Esophagus squamous epithelium (tissue), 5 donors: Measurements from ENCODE around the gene SNAI1. TPM values are rescaled to one million over a fixed set of nuclear protein-coding genes. Genes with fewer than 3 reads are reported as not detected.

ENCODE experiments used
- DNase-seq: peaks from one replicate; lab custom pipeline; 2025; lab: John Stamatoyannopoulos, UW
- H3K27ac ChIP-seq, 4 donors: fragments of 200-600 bp; sonication (generic); one replicate each; pipeline ENCODE4 v1.5.1; 2016 to 2019; ENCODE audit warnings: mild to moderate bottlenecking in 1 of 4
- H3K27me3 ChIP-seq, 4 donors: fragments of 200-600 bp; sonication (generic); 1 replicate in 3 of 4; 2 replicates in 1 of 4; pipeline versions ENCODE4 v1.5.1 to v1.6.0; 2017 to 2021; ENCODE audit warnings: antibody characterized with exemption in 1 of 4
- H3K36me3 ChIP-seq, 3 donors: fragments of 200-600 bp; sonication (generic); one replicate each; pipeline ENCODE4 v1.5.1; 2016 to 2019
- H3K4me1 ChIP-seq, 3 donors: fragments of 200-600 bp; sonication (generic); one replicate each; pipeline ENCODE4 v1.5.1; 2017 to 2019
- H3K4me3 ChIP-seq, 4 donors: fragments of 200-600 bp; sonication (generic); 1 replicate in 3 of 4; 2 replicates in 1 of 4; pipeline ENCODE4 v1.5.1; 2016 to 2019; ENCODE audit warnings: mild to moderate bottlenecking in 2 of 4, moderate library complexity in 1 of 4
- H3K9me3 ChIP-seq, 3 donors: fragments of 200-600 bp; sonication (generic); one replicate each; pipeline ENCODE4 v1.5.1; 2016 to 2019
- POLR2A ChIP-seq, 4 donors: fragments of 450-650 bp; IDR thresholded peaks; one replicate each; pipeline ENCODE4 v1.6.1; 2017; ENCODE audit warnings: antibody characterized with exemption in 4 of 4, mild to moderate bottlenecking in 4 of 4, moderate library complexity in 3 of 4
- WGBS, 2 donors: methylation state at CpG; one replicate each; pipeline ENCODE4 v1.1.5; 2018; 5-methylcytosine and 5-hydroxymethylcytosine counted together
- intact Hi-C: fragments of 100-400 bp; cut with DNase I; formaldehyde crosslinking; loops from one replicate; pipeline ENCODE4 v1.15.0; 2022
- total RNA-seq, 4 donors: library from RNA; depleted of rRNA; stranded (reverse); fragments of >200 nt; gene quantifications; one replicate each; pipeline ENCODE4 v1.1.0, GENCODE V29; 2016
- TF ChIP-seq, protein P1 (sequence below), 6 experiments: fragments of 450-650 bp in 4 of 6; fragments of 200-600 bp in 2 of 6; sonication (generic) in 2 of 6; IDR thresholded peaks; one replicate each; pipeline ENCODE4 v1.5.1; 2016 to 2019; ENCODE audit warnings: antibody characterized with exemption in 6 of 6, mild to moderate bottlenecking in 4 of 6, moderate library complexity in 4 of 6
- donor health status: DM: yes; HTN: yes; CAD: no.

Gene SNAI1
- total RNA-seq, 4 donors from 2014 or later: 0.44 to 1.3 (median 0.75) TPM; not detected in 1

DNA sequence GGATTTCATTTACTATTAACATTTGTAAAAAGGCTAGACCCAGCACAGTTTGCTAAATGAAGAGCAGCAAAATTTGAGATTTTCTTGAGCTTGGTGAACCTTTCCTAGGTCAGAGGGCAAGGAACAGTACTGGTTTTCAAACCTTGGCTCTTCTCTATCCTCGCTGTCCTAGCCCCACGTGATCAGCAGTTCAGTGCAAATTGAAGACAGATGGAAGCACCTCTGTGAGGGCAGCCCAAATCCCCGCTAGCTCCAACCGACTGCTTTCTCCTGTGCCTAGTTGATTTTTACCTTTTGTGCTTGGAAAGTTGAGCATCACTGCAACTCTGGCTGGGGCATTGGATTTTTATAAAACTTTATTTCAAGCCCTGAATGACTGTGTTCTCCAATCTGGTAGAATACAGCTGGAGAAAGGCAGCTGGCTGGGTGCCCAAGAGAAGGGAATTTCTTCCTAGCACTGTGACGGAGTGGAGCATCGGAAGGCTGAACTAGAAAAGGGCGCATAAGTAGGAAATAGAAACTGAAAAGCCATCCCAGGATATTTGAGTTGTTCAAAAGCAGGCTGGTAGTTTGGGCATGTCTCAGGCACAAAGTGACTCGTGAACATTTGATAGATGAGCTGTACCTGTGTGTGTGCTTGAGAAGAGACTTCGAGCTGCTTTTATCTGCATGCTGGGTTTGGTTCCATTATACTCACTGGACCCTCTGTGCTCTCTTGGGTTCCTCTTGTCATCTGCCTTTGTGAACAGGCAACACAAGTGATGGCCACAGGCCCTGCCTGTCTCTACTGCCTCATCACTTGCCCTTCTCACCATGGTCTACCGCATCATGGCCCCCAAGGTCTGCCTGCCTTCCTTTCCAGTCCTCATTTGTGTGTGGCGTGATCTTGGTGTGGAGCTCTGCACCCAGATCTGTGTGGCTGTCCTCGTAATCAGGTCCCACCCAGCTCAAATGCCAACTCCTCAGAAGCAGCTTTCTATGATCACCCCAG lies 44.3 kb upstream of the SNAI1 start:
- Histone ChIP-seq H3K9me3 (no peaks in the 10 kb centered on the region), H3K4me1 (peaks cover 19 to 66% (median 26%) of the 10 kb centered on the region in 3 donors), H3K27me3 (no peaks in the 10 kb centered on the region), H3K36me3 (peaks cover 0 to 35% (median 0%) of the 10 kb centered on the region in 3 donors), H3K4me3 (peak overlapping the region in 3 of 4 donors; percentile 10 to 97 (median 95)), H3K27ac (peak overlapping the region in 2 of 4 donors; percentile 96 to 97)
- intact Hi-C loops: no loop called here
- TF ChIP-seq, protein P1, sequence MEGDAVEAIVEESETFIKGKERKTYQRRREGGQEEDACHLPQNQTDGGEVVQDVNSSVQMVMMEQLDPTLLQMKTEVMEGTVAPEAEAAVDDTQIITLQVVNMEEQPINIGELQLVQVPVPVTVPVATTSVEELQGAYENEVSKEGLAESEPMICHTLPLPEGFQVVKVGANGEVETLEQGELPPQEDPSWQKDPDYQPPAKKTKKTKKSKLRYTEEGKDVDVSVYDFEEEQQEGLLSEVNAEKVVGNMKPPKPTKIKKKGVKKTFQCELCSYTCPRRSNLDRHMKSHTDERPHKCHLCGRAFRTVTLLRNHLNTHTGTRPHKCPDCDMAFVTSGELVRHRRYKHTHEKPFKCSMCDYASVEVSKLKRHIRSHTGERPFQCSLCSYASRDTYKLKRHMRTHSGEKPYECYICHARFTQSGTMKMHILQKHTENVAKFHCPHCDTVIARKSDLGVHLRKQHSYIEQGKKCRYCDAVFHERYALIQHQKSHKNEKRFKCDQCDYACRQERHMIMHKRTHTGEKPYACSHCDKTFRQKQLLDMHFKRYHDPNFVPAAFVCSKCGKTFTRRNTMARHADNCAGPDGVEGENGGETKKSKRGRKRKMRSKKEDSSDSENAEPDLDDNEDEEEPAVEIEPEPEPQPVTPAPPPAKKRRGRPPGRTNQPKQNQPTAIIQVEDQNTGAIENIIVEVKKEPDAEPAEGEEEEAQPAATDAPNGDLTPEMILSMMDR (IDR thresholded peaks at IDR 0.05): no peak
- TF ChIP-seq POLR2A (IDR thresholded peaks at IDR 0.05): no peak
- no peak for DNase-seq
- 46 to 54% methylated on average over 11 to 12 of the region's 12 CpGs for WGBS, 2 donors

DNA sequence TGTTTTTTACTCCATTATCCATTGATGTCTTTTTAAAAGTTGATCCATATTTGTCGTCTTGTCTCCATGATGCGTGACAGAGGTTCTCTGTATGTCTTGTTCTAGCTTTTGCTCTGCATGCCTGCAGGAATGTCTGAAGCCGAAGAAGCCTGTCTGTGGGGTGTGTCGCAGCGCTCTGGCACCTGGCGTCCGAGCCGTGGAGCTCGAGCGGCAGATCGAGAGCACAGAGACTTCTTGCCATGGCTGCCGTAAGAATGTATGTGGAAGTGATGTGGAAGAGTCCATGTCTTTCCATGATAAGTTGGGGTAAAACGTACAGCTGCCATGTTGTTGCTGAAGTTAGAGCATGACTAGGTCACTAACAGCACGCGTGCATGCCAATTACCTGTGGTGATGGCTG lies 41.3 kb upstream of the SNAI1 start:
- intact Hi-C loops: no loop called here
- TF ChIP-seq POLR2A (IDR thresholded peaks at IDR 0.05): no peak
- TF ChIP-seq, protein P1 (IDR thresholded peaks at IDR 0.05): no peak
- H3K4me3 ChIP-seq: no peak overlapping the region
- no peak for DNase-seq
- H3K27me3 ChIP-seq: no peaks in the 10 kb centered on the region
- no peak overlapping the region for H3K27ac ChIP-seq
- H3K36me3 ChIP-seq: peaks cover 0 to 64% (median 17%) of the 10 kb centered on the region in 3 donors
- H3K9me3 ChIP-seq: no peaks in the 10 kb centered on the region
- WGBS, 2 donors: 92 to 94% methylated on average over 8 to 10 of the region's 15 CpGs
- H3K4me1 ChIP-seq: peaks cover 19 to 63% (median 23%) of the 10 kb centered on the region in 3 donors

DNA sequence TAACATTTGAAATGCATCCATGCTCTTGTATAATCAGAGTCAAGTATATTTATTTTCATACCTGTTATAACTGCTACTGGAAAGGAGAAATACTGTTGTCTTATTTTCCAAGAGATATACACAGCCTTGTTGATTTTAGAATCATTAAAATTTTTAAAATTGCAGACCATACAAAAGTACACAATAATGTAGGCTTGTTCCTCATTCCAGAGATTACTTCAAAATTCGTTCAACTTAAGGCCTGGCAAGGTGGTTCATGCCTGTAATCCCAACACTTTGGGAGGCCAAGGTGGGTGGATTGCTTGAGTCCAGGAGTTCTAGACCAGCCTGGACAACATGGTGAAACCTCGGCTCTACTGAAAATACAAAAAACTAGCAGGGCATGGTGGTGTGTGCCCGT lies 40.5 kb upstream of the SNAI1 start:
- DNase-seq: no peak
- Histone ChIP-seq H3K27ac (no peak overlapping the region), H3K4me1 (peaks cover 17 to 58% (median 22%) of the 10 kb centered on the region in 3 donors), H3K36me3 (peaks cover 7 to 72% (median 26%) of the 10 kb centered on the region in 3 donors), H3K4me3 (no peak overlapping the region), H3K27me3 (no peaks in the 10 kb centered on the region), H3K9me3 (no peaks in the 10 kb centered on the region)
- WGBS, 2 donors: 60 to 78% methylated on average over 3 of the region's 3 CpGs
- no peak for TF ChIP-seq POLR2A (IDR thresholded peaks at IDR 0.05)
- TF ChIP-seq, protein P1 (IDR thresholded peaks at IDR 0.05): no peak
- intact Hi-C loops: no loop called here

DNA sequence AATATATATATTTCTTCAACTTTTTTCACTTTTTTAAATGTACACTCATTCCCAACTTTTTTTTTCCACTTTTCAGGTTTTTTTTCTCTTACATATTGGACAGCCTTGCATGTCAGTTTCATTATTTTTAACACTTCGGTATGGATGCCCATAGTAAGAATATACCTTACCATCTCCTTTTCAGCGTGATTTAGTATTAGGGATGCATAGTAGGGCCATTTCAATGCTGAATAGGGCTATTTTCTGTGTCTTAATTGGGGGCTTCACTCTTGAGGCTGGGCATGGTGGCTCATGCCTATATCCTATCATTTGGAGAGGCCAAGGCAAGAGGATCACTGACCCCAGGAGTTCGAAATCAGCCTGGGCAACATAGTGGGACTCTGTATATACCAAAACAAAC lies 39.8 kb upstream of the SNAI1 start:
- Histone ChIP-seq H3K4me1 (peaks cover 12 to 51% (median 15%) of the 10 kb centered on the region in 3 donors), H3K4me3 (no peak overlapping the region), H3K27me3 (no peaks in the 10 kb centered on the region), H3K36me3 (peaks cover 7 to 77% (median 28%) of the 10 kb centered on the region in 3 donors), H3K9me3 (no peaks in the 10 kb centered on the region), H3K27ac (no peak overlapping the region)
- WGBS, 2 donors: 98 to 100% methylated on average over 3 of the region's 3 CpGs
- DNase-seq: no peak
- intact Hi-C loops: no loop called here
- no peak for TF ChIP-seq POLR2A (IDR thresholded peaks at IDR 0.05)
- TF ChIP-seq, protein P1 (IDR thresholded peaks at IDR 0.05): no peak

DNA sequence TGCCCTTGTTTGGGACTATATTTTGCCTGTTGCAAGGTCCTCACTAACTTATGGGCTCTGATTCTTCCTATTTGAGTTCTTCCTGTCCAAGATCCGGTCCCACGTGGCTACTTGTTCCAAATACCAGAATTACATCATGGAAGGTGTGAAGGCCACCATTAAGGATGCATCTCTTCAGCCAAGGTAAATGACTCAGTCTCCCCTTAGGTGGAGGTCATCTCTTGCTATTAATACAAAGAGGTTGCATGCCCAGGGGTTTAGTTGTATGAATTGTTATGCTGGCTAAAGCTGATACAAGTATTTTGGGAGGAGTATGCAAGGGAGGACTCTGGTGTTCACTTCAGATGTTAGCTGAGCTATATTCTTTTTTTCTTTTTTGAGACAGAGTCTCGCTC lies 37.5 kb upstream of the SNAI1 start:
- Histone ChIP-seq H3K4me3 (no peak overlapping the region), H3K4me1 (peaks cover 0 to 32% (median 4%) of the 10 kb centered on the region in 3 donors), H3K36me3 (peaks cover 16 to 97% (median 45%) of the 10 kb centered on the region in 3 donors), H3K9me3 (no peaks in the 10 kb centered on the region), H3K27me3 (no peaks in the 10 kb centered on the region), H3K27ac (no peak overlapping the region)
- 82 to 92% methylated on average over 3 of the region's 3 CpGs for WGBS, 2 donors
- intact Hi-C loops: no loop called here
- no peak for DNase-seq
- TF ChIP-seq, protein P1 (IDR thresholded peaks at IDR 0.05): no peak
- TF ChIP-seq POLR2A (IDR thresholded peaks at IDR 0.05): no peak
